HepG2 (cell line): ENCODE results near the gene MPIG6B. TPM values are rescaled to one million over a fixed set of nuclear protein-coding genes. Genes with fewer than 3 reads are reported as not detected.

ENCODE experiments used
- ATF2 ChIP-seq: sonication (generic); formaldehyde crosslinking; IDR thresholded peaks from 2 replicates; pipeline ENCODE4 v1.4.0; 2020; ENCODE audit warnings: missing genetic modification reagents
- ETV6 ChIP-seq: sonication (generic); formaldehyde crosslinking; conservative IDR thresholded peaks from 2 replicates; pipeline ENCODE4 v1.4.0; 2020; ENCODE audit warnings: missing genetic modification reagents
- FOXK1 ChIP-seq: sonication (generic); formaldehyde crosslinking; IDR thresholded peaks from 2 replicates; pipeline ENCODE4 v1.4.0; 2020; ENCODE audit warnings: low read depth, missing genetic modification reagents, borderline replicate concordance
- IKZF4 ChIP-seq: sonication (generic); formaldehyde crosslinking; IDR thresholded peaks from 2 replicates; pipeline ENCODE4 v1.5.1; 2020; ENCODE audit warnings: borderline replicate concordance, mild to moderate bottlenecking, low read depth, missing genetic modification reagents; ENCODE audit errors: not compliant biosample characterization
- MAFK ChIP-seq, 2 experiments: IDR thresholded peaks in 1 of 2; conservative IDR thresholded peaks in 1 of 2; 2 replicates each; pipeline ENCODE4 v1.6.1; 2011; ENCODE audit warnings: improper control_type of control experiment in 2 of 2, low read length in 2 of 2
- MIER2 ChIP-seq: IDR thresholded peaks from 2 replicates; pipeline ENCODE4 v1.6.1; 2016; ENCODE audit warnings: missing biosample characterization, missing genetic modification reagents
- MLLT10 ChIP-seq: sonication (generic); formaldehyde crosslinking; IDR thresholded peaks from 2 replicates; pipeline ENCODE4 v1.4.0; 2020; ENCODE audit warnings: missing genetic modification reagents
- NBN ChIP-seq: fragments of 450-650 bp; conservative IDR thresholded peaks from 2 replicates; pipeline ENCODE4 v1.6.1; 2017
- NFRKB ChIP-seq: fragments of 450-650 bp; IDR thresholded peaks from 2 replicates; pipeline ENCODE4 v1.6.1; 2017
- TCF7 ChIP-seq: sonication (generic); IDR thresholded peaks from 2 replicates; pipeline ENCODE4 v1.6.1; 2016; ENCODE audit warnings: antibody characterized with exemption, low read depth
- THAP11 ChIP-seq: IDR thresholded peaks from 2 replicates; pipeline ENCODE4 v1.6.1; 2016; ENCODE audit warnings: missing biosample characterization, missing genetic modification reagents
- UBTF ChIP-seq: sonication (generic); formaldehyde crosslinking; IDR thresholded peaks from 2 replicates; pipeline ENCODE4 v1.4.0; 2020; ENCODE audit warnings: mild to moderate bottlenecking, missing genetic modification reagents
- ZMYM3 ChIP-seq: sonication (generic); formaldehyde crosslinking; IDR thresholded peaks from 2 replicates; pipeline ENCODE4 v1.5.1; 2020; ENCODE audit warnings: mild to moderate bottlenecking, missing genetic modification reagents
- ZNF337 ChIP-seq: sonication (generic); formaldehyde crosslinking; IDR thresholded peaks from 2 replicates; pipeline ENCODE4 v1.5.1; 2020; ENCODE audit warnings: missing genetic modification reagents, low read depth, mild to moderate bottlenecking, borderline replicate concordance
- ZNF572 ChIP-seq: sonication (generic); formaldehyde crosslinking; IDR thresholded peaks from 2 replicates; pipeline ENCODE4 v1.5.1; 2020; ENCODE audit warnings: mild to moderate bottlenecking, missing genetic modification reagents
- ZNF687 ChIP-seq: sonication (generic); formaldehyde crosslinking; IDR thresholded peaks from 2 replicates; pipeline ENCODE4 v1.5.1; 2020; ENCODE audit warnings: mild to moderate bottlenecking, missing genetic modification reagents, moderate library complexity
- ZXDC ChIP-seq: sonication (generic); formaldehyde crosslinking; IDR thresholded peaks from 2 replicates; pipeline ENCODE4 v1.5.0; 2020; ENCODE audit warnings: mild to moderate bottlenecking, missing genetic modification reagents
- polyA plus RNA-seq, 8 experiments: library from polyadenylated mRNA; depleted of rRNA in 3 of 8; stranded (reverse) in 7 of 8; unstranded in 1 of 8; fragments of >200 nt; fragmentation: Illumina TruSeq in 4 of 8; extraction: Trizol in 4 of 8; gene quantifications; 2 replicates each; pipeline versions ENCODE4 v1.2.1 to v1.2.3, GENCODE V29; 2011 to 2016; ENCODE audit warnings: low read depth in 4 of 8, missing spikeins in 1 of 8, mixed read lengths in 1 of 8; ENCODE audit not compliant: insufficient read depth in 1 of 8
- total RNA-seq, 5 experiments: library from RNA; depleted of rRNA; stranded (reverse); fragments of >200 nt; fragmentation: Illumina TruSeq; extraction: Trizol; gene quantifications; 2 replicates each; pipeline ENCODE4 v1.2.3, GENCODE V29; 2016; ENCODE audit warnings: low read depth in 1 of 5

The MPIG6B gene
- total and polyA plus RNA-seq, 2 of the 13 experiments (the other 11 are each of a cell fraction or from before 2014, with no cell fraction given), result not detected

GRCh38 chr6:31739639-31740396, 16.6 kb downstream of the MPIG6B start, which contains the start of gene MSH5 (continued):
- TF ChIP-seq MIER2 (CRISPR knock-in tag) (peak; percentile 9; the same call in 1 of the 2 replicates), NFRKB (no peak), ZNF572 (CRISPR knock-in tag) (no peak), THAP11 (peak; percentile 76), IKZF4 (CRISPR knock-in tag) (peak; percentile 98), ZNF687 (peak; percentile 100), TCF7 (no peak; the same call in 1 of the 2 replicates), ZNF337 (CRISPR knock-in tag) (peak; percentile 95), NBN (no peak), MAFK (conservative IDR thresholded peaks at IDR 0.05 in 1 of 2, IDR thresholded peaks at IDR 0.05 in 1 of 2; ENCODE audit: low read length in 2 of 2) (no peak), ATF2 (CRISPR knock-in tag) (peak; percentile 79; the same call in 1 of the 2 replicates), MLLT10 (CRISPR knock-in tag) (no peak), ZMYM3 (no peak; the same call in 1 of the 2 replicates), ETV6 (CRISPR knock-in tag) (peak; percentile 98), UBTF (CRISPR knock-in tag) (no peak; the same call in 1 of the 2 replicates), FOXK1 (CRISPR knock-in tag) (peak; percentile 72; the same call in 1 of the 2 replicates), ZXDC (peak; percentile 73; the same call in 1 of the 2 replicates)
